OCI-LY3 (cell line): ENCODE data around the gene HSD11B1.

Source experiments
- H2AFZ ChIP-seq: fragments of 200-600, 300-600 bp; shearing (Covaris generic); 2 replicates; pipeline ENCODE4 v1.6.0; 2014; ENCODE audit warnings: antibody characterized with exemption, low read depth, low read length
- H3K27ac ChIP-seq: fragments of 200-600, 300-600 bp; sonication (generic); 2 replicates; pipeline ENCODE4 v1.5.1; 2014; ENCODE audit warnings: mild to moderate bottlenecking, low read length, moderate library complexity, mixed read lengths
- H3K27me3 ChIP-seq: fragments of 200-600, 300-600 bp; sonication (generic); 2 replicates; pipeline ENCODE4 v1.6.1; 2014; ENCODE audit warnings: low read depth, low read length, mixed read lengths
- H3K36me3 ChIP-seq: fragments of 200-600, 300-600 bp; sonication (generic); replicated peaks from 2 replicates; pipeline ENCODE3; 2014; ENCODE audit warnings: low read depth, low read length, mixed read lengths
- H3K4me1 ChIP-seq: fragments of 300-600, 200-600 bp; sonication (generic); 2 replicates; pipeline ENCODE4 v1.6.1; 2014; ENCODE audit warnings: low read length, mixed read lengths
- H3K4me2 ChIP-seq: fragments of 200-600, 300-600 bp; sonication (generic); 2 replicates; pipeline ENCODE4 v1.6.1; 2014; ENCODE audit warnings: low read length, mixed read lengths
- H3K4me3 ChIP-seq: fragments of 300-600, 200-600 bp; sonication (generic); 2 replicates; pipeline ENCODE4 v1.5.1; 2014; ENCODE audit warnings: antibody characterized with exemption, mild to moderate bottlenecking, low read length, moderate library complexity
- H3K79me2 ChIP-seq: fragments of 300-600, 200-600 bp; shearing (Covaris generic); 2 replicates; pipeline ENCODE4 v1.6.1; 2014; ENCODE audit warnings: mild to moderate bottlenecking, low read length, mixed read lengths
- H3K9ac ChIP-seq: fragments of 300-600, 200-600 bp; shearing (Covaris generic); 2 replicates; pipeline ENCODE4 v1.6.0; 2014; ENCODE audit warnings: mild to moderate bottlenecking, low read length, moderate library complexity
- H3K9me3 ChIP-seq: fragments of 200-600, 300-600 bp; shearing (Covaris generic); 2 replicates; pipeline ENCODE4 v1.6.1; 2014; ENCODE audit warnings: low read length, mixed read lengths; ENCODE audit not compliant: insufficient read depth
- H4K20me1 ChIP-seq: fragments of 200-600, 300-600 bp; sonication (generic); 2 replicates; pipeline ENCODE4 v1.6.1; 2016; ENCODE audit warnings: low read length, mixed read lengths; ENCODE audit not compliant: insufficient read depth
- CTCF ChIP-seq: fragments of 200-600, 300-600 bp; sonication (generic); IDR thresholded peaks from 2 replicates; pipeline ENCODE4 v1.5.1; 2014; ENCODE audit warnings: antibody characterized with exemption, low read length, low read depth
- EZH2phosphoT487 ChIP-seq: fragments of 200-600 bp; shearing (Covaris generic); IDR thresholded peaks from 2 replicates; pipeline ENCODE4 v1.6.1; 2018; ENCODE audit warnings: antibody characterized with exemption, mixed run types, low read depth

Gene HSD11B1

GRCh38 chr1:209667103-209667502 lies 37.5 kb upstream of the HSD11B1 start:
- no peak for TF ChIP-seq EZH2phosphoT487
- no peak for TF ChIP-seq CTCF
- Histone ChIP-seq H2AFZ (no peak overlapping the region), H3K9me3 (0 out of 2 replicates have a peak, but pooled peaks cover 4% of the 10 kb centered on the region), H3K79me2 (no peaks in the 10 kb centered on the region), H3K4me1 (peaks cover 21% of the 10 kb centered on the region), H4K20me1 (no peaks in the 10 kb centered on the region), H3K4me2 (no peak overlapping the region), H3K9ac (no peak overlapping the region), H3K4me3 (no peak overlapping the region), H3K27ac (no peak overlapping the region), H3K27me3 (0 out of 2 replicates have a peak, but pooled peaks cover 4% of the 10 kb centered on the region), H3K36me3 (peaks cover 4% of the 10 kb centered on the region)

GRCh38 chr1:209667708-209668107 lies 36.9 kb upstream of the HSD11B1 start:
- H3K79me2 ChIP-seq, result no peaks in the 10 kb centered on the region
- H3K9ac ChIP-seq, result no peak overlapping the region
- no peaks in the 10 kb centered on the region for H4K20me1 ChIP-seq
- H2AFZ ChIP-seq, result no peak overlapping the region
- H3K4me3 ChIP-seq, result no peak overlapping the region
- peaks cover 4% of the 10 kb centered on the region for H3K36me3 ChIP-seq
- H3K4me1 ChIP-seq, result peaks cover 27% of the 10 kb centered on the region
- 0 out of 2 replicates have a peak overlapping the region, but pooled peaks have one; percentile 3 for H3K27ac ChIP-seq
- 0 out of 2 replicates have a peak, but pooled peaks cover 4% of the 10 kb centered on the region for H3K27me3 ChIP-seq
- H3K9me3 ChIP-seq, result 0 out of 2 replicates have a peak, but pooled peaks cover 4% of the 10 kb centered on the region
- peak overlapping the region; percentile 41 for H3K4me2 ChIP-seq
- TF ChIP-seq EZH2phosphoT487 (no peak), CTCF (no peak)

GRCh38 chr1:209670441-209671082 lies 34.1 kb upstream of the HSD11B1 start:
- Histone ChIP-seq H3K27me3 (no peaks in the 10 kb centered on the region), H3K4me1 (peaks cover 53% of the 10 kb centered on the region), H3K36me3 (peaks cover 4% of the 10 kb centered on the region), H4K20me1 (no peaks in the 10 kb centered on the region), H3K27ac (no peak overlapping the region), H3K4me2 (no peak overlapping the region), H3K9me3 (0 out of 2 replicates have a peak, but pooled peaks cover 4% of the 10 kb centered on the region), H3K4me3 (no peak overlapping the region), H3K9ac (no peak overlapping the region), H2AFZ (no peak overlapping the region), H3K79me2 (no peaks in the 10 kb centered on the region)
- TF ChIP-seq CTCF, result no peak
- no peak for TF ChIP-seq EZH2phosphoT487

GRCh38 chr1:209672705-209673630 lies 31.7 kb upstream of the HSD11B1 start:
- peaks cover 14% of the 10 kb centered on the region; the same call in 1 of the 2 replicates for H3K27me3 ChIP-seq
- peak overlapping the region; percentile 66 for H3K4me2 ChIP-seq
- H2AFZ ChIP-seq, result no peak overlapping the region

More at GRCh38 chr1:209672705-209673630, 31.7 kb upstream of the HSD11B1 start:
- Histone ChIP-seq H3K4me3 (peak overlapping the region; percentile 36), H3K4me1 (peaks cover 56% of the 10 kb centered on the region), H3K79me2 (no peaks in the 10 kb centered on the region), H3K9me3 (0 out of 2 replicates have a peak, but pooled peaks cover 4% of the 10 kb centered on the region), H3K9ac (peak overlapping the region; percentile 49), H3K27ac (peak overlapping the region; percentile 76), H4K20me1 (no peaks in the 10 kb centered on the region), H3K36me3 (peaks cover 4% of the 10 kb centered on the region)
- no peak for TF ChIP-seq CTCF
- TF ChIP-seq EZH2phosphoT487, result no peak
